OCI-M2 (cell line): ENCODE results near the gene DUSP9.

Source experiments
- DNase-seq: peaks from one replicate; lab custom pipeline; 2025; ENCODE audit not compliant: unreplicated experiment; lab: John Stamatoyannopoulos, UW

The DUSP9 gene

GRCh38 chrX:153647461-153648357 is 706 bp downstream of the DUSP9 start:
- no peak for DNase-seq

- no peak for DNase-seq
Measured at GRCh38 chrX:153648358-153649177, 1.6 kb downstream of the DUSP9 start.

- no peak for DNase-seq
Measured at GRCh38 chrX:153649178-153649914, 2.3 kb downstream of the DUSP9 start.

- no peak for DNase-seq
Measured at GRCh38 chrX:153649915-153650782, 3.1 kb downstream of the DUSP9 start.

GRCh38 chrX:153650959-153651358 is 4.0 kb downstream of the DUSP9 start:
- no peak for DNase-seq

GRCh38 chrX:153651540-153652079 is 4.6 kb downstream of the DUSP9 start:
- DNase-seq, result no peak

GRCh38 chrX:153653556-153653955 is 6.6 kb downstream of the DUSP9 start:
- no peak for DNase-seq

GRCh38 chrX:153657161-153657560 is 10.2 kb downstream of the DUSP9 start:
- no peak for DNase-seq

GRCh38 chrX:153659268-153659667 is 12.3 kb downstream of the DUSP9 start:
- DNase-seq, result no peak

GRCh38 chrX:153662266-153662665 is 15.3 kb downstream of the DUSP9 start:
- DNase-seq, result no peak

GRCh38 chrX:153665726-153666306 is 18.8 kb downstream of the DUSP9 start:
- no peak for DNase-seq

- DNase-seq, result no peak
Measured at GRCh38 chrX:153667281-153667955, 20.4 kb downstream of the DUSP9 start.

- DNase-seq, result no peak
Measured at GRCh38 chrX:153667956-153668396, 21.0 kb downstream of the DUSP9 start.

- no peak for DNase-seq
Measured at GRCh38 chrX:153668423-153669173, 21.6 kb downstream of the DUSP9 start.

- no peak for DNase-seq
Measured at GRCh38 chrX:153669174-153669890, 22.3 kb downstream of the DUSP9 start.

- DNase-seq, result no peak
Measured at GRCh38 chrX:153669901-153670731, 23.1 kb downstream of the DUSP9 start.
